Measurements from ENCODE around the gene KIF25. TPM values are rescaled to one million over a fixed set of nuclear protein-coding genes. Genes with fewer than 3 reads are reported as not detected.

Gene KIF25
- total and polyA plus RNA-seq, 11 donors, result 0.11 to 0.29 (median 0.16) TPM; not detected in 5

DNA sequence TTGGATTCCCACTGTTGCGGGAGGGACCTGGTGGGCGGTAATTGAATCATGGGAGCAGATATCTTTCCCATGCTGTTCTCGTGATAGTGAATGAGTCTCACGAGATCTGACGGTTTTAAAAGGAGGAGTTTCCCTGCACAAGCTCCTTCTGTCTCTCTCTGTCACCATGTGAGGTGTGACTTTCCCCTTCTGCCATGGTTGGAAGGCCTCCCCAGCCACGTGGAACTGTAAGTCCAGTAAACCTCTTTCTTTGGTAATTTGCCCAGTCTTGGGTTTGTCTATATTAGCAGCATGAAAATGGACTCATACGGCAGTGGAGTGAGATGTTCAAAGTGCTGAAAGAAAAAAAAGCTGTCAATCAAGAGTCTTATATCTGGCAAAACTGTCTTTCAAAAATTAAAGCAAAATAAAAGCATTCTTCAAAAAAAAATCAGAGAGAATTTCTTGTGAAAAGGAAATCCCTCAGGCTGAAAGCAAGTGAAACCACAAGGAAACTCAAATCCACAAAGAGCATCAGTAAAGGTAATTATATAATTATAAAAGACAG lies 15.5 kb upstream of the KIF25 start:
- no peak for TF ChIP-seq CTCF (IDR thresholded peaks at IDR 0.05)
- no peak for TF ChIP-seq POLR2A (IDR thresholded peaks at IDR 0.05)
- Histone ChIP-seq H3K9me3 (no peaks in the 10 kb centered on the region), H3K4me3 (no peak overlapping the region), H3K4me1 (peaks cover 0 to 10% (median 0%) of the 10 kb centered on the region in 12 donors), H3K36me3 (no peaks in the 10 kb centered on the region), H3K27ac (no peak overlapping the region), H3K27me3 (no peaks in the 10 kb centered on the region)
- DNase-seq (no peak), ATAC-seq (no peak)
- 82 to 86% (median 84%) methylated on average over 7 of the region's 7 CpGs for WGBS, 4 donors
- intact Hi-C loops (cut with DNase I), result no loop called here

GRCh38 chr6:167984144-167984719 lies 13.2 kb upstream of the KIF25 start:
- DNase-seq, result no peak
- intact Hi-C loops (cut with DNase I), result no loop called here

GRCh38 chr6:167984876-167985604 lies 12.4 kb upstream of the KIF25 start:
- no peak overlapping the region for H3K4me3 ChIP-seq
- peaks cover 0 to 21% (median 1%) of the 10 kb centered on the region in 12 donors for H3K4me1 ChIP-seq
- no peaks in the 10 kb centered on the region for H3K27me3 ChIP-seq
- no peaks in the 10 kb centered on the region for H3K9me3 ChIP-seq
- DNase-seq, result no peak
- intact Hi-C loops (cut with DNase I), result no loop called here
- H3K36me3 ChIP-seq, result no peaks in the 10 kb centered on the region
- TF ChIP-seq POLR2A (IDR thresholded peaks at IDR 0.05), result no peak
- no peak for TF ChIP-seq CTCF (IDR thresholded peaks at IDR 0.05)
- 89 to 98% (median 97%) methylated on average over 13 of the region's 13 CpGs for WGBS, 4 donors
- H3K27ac ChIP-seq, result no peak overlapping the region
- ATAC-seq, result no peak

More at GRCh38 chr6:167984144-167984719, 13.2 kb upstream of the KIF25 start:
- Histone ChIP-seq H3K27me3 (no peaks in the 10 kb centered on the region), H3K36me3 (no peaks in the 10 kb centered on the region), H3K4me1 (peaks cover 0 to 21% (median 1%) of the 10 kb centered on the region in 12 donors), H3K27ac (no peak overlapping the region), H3K4me3 (no peak overlapping the region), H3K9me3 (no peaks in the 10 kb centered on the region)
- WGBS, 4 donors, result 90 to 95% (median 92%) methylated on average over 11 of the region's 11 CpGs
- no peak for ATAC-seq
- TF ChIP-seq CTCF (IDR thresholded peaks at IDR 0.05) (no peak), POLR2A (IDR thresholded peaks at IDR 0.05) (no peak)

GRCh38 chr6:167985911-167986595 lies 11.4 kb upstream of the KIF25 start:
- no peaks in the 10 kb centered on the region for H3K27me3 ChIP-seq
- WGBS, 4 donors, result 96 to 97% (median 96%) methylated on average over 36 to 39 of the region's 39 CpGs
- ATAC-seq (peak in 1 of 4 donors; percentile 9), DNase-seq (no peak)
- H3K27ac ChIP-seq, result no peak overlapping the region
- TF ChIP-seq POLR2A (IDR thresholded peaks at IDR 0.05), result no peak
- TF ChIP-seq CTCF (IDR thresholded peaks at IDR 0.05), result no peak
- no peaks in the 10 kb centered on the region for H3K9me3 ChIP-seq
- no peak overlapping the region for H3K4me3 ChIP-seq
- H3K36me3 ChIP-seq, result no peaks in the 10 kb centered on the region
- H3K4me1 ChIP-seq, result peaks cover 0 to 18% (median under 1%) of the 10 kb centered on the region in 12 donors
- intact Hi-C loops (cut with DNase I), result no loop called here

Data from heart left ventricle (tissue), 16 donors.